NCI-H2227 (cell line): ENCODE data around the gene C14orf93.

ENCODE experiments used
- DNase-seq: peaks from one replicate; lab custom pipeline; 2025; ENCODE audit not compliant: unreplicated experiment; lab: John Stamatoyannopoulos, UW

Gene C14orf93

DNA sequence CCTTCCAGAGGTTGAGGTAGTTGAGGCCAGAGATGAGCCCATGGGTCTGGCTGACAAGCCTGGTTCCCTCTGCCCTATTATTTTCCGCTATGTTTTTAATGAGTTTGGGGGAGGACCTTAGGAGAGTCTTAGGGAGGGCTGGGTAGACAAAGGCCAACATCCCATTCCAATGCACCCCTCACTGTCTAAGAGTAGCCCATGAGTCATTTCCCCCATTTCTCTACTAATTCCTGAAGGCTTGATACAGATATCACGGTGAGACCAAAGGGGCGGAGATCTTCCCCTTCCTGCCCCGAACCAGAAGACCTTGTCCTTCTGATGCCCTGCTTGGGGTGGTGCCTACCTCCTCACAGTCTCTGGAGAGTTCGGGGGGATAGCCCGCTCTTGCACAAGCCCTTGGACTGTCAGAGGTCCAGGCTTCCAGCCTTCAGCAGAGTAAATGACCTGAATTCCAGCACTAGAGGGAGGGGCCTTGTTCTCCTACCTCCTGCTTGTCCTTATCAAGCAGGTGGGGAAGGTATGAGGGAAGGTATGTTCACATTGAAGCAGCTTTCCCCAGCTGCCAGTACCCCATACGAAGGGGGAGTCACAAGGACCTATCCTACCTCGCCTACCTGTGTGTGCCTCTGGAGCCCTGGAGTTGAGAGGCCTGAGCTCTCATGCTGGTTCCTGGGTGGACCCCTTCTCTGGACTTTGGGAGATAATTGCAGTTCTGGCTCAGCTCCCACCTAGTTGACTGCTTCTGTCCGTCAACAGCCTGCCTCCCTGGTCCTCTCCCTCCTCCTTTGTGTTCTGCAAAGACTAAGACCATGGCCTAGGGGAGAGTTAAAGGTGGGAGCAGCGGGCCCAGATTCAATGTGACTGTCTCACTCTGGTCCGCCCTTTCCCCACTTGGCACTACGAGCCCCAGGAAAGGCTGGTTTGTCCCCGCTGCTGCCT, 35.7 kb upstream of the C14orf93 start:
- no peak for DNase-seq

DNA sequence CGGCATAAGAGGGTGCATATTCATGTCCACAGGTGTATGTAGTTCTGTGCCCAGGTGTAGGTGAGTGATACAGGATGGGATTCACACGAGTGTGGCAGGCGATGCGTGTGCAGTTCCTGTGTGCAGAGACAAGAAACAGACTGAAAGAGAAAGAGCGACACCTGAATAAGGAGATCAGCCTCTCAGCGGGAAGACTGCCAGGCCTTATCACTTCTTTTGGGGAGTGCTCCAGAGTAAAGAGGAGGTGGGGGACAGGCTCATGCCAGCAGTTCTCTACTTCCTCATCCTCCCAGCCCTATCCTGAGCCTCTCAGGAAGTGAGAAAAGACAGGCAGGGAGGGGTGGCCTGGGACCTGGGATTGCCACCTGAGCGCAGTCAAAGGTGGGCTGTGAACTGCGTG, 34.9 kb upstream of the C14orf93 start:
- no peak for DNase-seq

- DNase-seq, result no peak
Observed at GRCh38 chr14:23043754-23044153, 33.8 kb upstream of the C14orf93 start.

GRCh38 chr14:23043145-23043544, 33.2 kb upstream of the C14orf93 start:
- DNase-seq, result no peak

DNA sequence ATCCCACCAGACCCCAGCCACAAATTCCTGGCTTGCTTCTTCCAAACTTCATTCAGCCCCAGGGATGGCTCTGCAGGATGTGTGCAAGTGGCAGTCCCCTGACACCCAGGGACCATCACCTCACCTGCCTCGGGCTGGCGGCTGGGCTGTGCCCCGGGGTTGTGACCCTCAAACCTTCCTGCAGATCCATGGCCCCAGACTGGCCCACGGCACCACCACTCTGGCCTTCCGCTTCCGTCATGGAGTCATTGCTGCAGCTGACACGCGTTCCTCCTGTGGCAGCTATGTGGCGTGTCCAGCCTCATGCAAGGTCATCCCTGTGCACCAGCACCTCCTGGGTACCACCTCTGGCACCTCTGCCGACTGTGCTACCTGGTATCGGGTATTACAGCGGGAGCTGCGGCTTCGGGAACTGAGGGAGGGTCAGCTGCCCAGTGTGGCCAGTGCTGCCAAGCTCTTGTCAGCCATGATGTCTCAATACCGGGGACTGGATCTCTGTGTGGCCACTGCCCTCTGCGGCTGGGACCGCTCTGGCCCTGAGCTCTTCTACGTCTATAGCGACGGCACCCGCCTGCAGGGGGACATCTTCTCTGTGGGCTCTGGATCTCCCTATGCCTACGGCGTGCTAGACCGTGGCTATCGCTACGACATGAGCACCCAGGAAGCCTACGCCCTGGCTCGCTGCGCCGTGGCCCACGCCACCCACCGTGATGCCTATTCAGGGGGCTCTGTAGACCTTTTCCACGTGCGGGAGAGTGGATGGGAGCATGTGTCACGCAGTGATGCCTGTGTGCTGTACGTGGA, 32.4 kb upstream of the C14orf93 start, which contains the start of gene PSMB11:
Gene PSMB11 (plus strand): TSS at position 51 of the 804 bp plus-strand sequence. CDS start 14 bp downstream, at position 65.
- DNase-seq, result no peak

DNA sequence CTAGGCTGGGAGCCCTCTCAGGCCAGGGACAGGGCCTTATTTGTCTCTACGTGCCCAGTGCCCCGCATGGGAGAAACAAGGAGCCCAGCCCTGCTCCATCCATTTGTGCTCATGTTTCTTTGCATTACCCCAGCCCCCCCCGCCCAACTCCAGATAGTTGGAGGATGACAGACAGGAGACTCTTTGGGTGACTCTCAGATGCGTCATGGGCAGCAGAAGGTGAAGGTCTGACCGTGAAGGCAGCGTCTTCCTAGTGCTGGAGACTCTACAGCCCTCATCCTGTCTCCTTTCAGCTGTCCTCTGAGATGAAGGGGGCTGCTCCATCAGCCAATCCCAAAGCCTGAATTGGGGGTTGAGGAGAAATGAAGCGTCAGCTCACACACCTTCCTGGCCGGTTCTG, 31.8 kb upstream of the C14orf93 start:
- no peak for DNase-seq

GRCh38 chr14:23040100-23040499, 30.2 kb upstream of the C14orf93 start:
- DNase-seq, result no peak

GRCh38 chr14:23035303-23036144, 25.6 kb upstream of the C14orf93 start:
- DNase-seq, result no peak

DNA sequence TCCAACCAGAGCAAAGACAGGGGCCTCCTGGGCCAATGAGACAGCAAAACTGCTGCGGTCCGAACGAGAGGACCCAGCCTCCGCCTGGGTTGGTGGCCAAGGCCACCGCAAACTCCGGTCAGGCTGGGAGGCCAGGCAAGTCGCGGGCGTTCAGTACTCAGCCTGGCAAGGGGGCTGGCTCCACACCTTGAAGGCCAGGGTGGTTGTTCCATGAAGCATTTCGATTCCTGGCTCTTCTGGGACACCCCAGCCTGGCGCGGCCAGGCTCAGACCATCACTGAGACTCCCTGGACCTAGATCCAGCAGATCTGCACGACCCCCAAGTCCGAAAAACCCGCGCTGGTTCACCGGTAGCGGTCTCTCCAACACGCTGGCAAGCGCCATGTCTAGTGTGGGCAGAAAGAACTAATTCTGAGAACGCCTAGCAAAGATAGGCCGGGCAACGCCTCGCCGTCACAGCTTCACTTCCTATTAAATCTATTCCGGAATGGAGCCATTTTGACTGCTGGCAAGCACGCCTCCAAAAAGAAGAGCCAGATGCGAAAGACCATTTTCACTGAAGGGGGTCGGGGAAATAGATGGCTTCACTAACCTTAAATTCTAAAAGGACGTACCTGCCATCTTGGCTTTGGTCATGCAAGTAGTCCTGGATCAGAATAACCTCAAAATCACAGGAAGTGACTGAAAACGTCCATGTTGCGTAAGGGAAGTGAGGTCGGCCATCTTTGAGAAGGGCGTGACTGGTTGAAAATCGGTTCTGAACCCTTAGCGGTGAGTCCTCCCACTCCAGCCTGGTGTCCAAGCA, 24.8 kb upstream of the C14orf93 start, which contains the start of gene PSMB5:
Gene PSMB5 (minus strand): TSS at position 403 of the 805 bp plus-strand sequence. CDS start 19 bp downstream, at position 384.
- DNase-seq, result no peak

DNA sequence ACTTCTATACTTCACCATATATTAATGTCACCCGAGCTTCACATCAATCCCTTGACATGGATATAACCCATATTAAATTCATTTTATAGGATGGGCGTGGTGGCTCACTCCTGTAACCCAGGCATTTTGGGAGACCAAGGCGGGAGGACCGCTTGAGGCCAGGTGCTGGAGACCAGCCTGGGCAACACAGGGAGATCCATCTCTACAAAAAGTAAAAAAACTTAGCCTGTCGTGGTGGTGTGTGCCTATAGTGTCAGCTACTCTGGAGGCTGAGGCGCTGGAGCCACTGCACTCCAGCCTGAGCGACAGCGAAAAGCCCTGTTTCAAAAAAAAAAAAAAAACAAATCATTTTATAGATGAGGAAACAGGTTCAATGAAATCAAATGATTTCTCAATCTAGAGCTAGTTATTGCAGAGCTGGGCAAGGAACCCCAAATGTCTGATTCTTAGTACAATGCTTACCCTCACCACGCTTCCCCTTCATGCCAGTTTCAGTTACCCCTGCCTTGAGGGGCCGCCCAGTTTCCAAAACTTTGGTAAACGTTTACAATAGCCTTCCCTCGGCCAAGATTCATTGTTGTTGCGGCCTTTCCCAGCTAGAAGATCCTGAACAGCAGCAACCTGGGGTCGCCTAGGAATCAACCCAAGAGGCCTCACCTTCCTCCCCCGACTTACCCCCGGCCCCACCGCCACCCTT, 24.0 kb upstream of the C14orf93 start:
- DNase-seq, result no peak

DNA sequence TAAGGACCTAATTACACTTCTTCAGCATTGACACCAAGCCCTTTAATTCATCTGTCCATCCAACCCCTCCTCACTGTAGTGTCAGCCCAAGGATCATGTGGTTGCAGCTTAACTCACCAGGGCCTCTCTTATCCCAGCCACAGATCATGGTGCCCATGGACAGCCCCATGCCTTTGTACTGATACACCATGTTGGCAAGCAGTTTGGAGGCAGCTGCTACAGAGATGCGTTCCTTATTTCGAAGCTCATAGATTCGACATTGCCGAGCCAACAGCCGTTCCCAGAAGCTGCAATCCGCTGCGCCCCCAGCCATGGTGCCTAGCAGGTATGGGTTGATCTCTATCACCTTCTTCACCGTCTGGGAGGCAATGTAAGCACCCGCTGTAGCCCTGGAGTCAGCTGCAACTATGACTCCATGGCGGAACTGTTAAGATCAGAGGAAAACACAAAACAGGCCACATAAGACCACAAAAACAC, 23.3 kb upstream of the C14orf93 start:
- DNase-seq, result no peak

- DNase-seq, result no peak
Observed at GRCh38 chr14:23030936-23031335, 21.0 kb upstream of the C14orf93 start.

DNA sequence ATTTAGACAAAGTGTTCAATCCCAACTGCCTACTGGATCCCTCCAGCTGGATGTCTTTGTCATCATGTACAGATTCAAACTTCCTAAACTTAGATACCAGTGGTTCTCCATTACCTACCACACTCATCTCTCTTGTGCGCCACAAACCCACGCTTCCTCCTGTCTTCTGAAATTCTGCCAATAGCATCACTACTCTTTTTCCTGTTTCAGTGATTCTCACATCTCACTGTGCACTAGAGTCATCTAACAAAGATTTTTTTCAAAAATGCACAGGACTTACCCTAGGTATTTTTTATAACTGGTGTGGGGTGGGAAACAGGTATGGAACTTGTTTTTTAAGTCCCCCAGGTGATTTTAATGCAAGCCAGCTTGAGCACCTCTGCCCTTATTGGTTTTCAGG, 18.9 kb upstream of the C14orf93 start:
- DNase-seq, result no peak

DNA sequence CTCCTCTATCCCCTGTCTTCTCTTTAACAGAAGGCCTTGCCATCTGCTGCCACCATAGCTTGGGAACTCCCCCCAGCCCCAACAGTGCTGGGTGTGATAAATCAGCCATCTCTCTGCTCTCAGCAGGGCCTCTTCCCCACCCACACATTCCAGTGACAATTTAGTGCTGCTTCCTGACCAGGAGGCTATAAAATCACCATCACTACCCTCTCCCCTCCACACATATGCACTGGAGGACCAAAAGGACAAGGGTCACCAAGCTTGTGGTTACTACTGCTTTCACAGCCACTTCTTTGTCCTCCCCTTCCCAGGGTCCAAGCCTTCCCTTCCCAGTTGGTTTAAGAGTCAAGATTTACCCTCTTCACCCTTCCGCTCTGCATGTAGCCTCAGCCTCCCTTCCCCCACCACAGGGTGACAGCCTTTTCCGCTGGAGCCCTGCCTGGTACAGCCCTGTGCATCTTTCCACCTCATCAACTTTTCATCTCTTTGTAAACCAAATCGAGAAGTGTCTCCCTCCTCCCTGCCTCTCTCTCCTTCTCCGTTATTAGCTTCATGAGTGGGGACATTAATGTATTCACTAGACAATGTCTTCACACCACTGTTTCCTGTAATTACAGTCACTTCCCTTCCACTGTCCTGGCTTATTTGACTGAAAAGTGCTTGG, 15.3 kb upstream of the C14orf93 start:
- peak; percentile 71 for DNase-seq

GRCh38 chr14:23024612-23025075, 14.7 kb upstream of the C14orf93 start:
- DNase-seq, result no peak

- no peak for DNase-seq
Observed at GRCh38 chr14:23023795-23024152, 13.8 kb upstream of the C14orf93 start.

DNA sequence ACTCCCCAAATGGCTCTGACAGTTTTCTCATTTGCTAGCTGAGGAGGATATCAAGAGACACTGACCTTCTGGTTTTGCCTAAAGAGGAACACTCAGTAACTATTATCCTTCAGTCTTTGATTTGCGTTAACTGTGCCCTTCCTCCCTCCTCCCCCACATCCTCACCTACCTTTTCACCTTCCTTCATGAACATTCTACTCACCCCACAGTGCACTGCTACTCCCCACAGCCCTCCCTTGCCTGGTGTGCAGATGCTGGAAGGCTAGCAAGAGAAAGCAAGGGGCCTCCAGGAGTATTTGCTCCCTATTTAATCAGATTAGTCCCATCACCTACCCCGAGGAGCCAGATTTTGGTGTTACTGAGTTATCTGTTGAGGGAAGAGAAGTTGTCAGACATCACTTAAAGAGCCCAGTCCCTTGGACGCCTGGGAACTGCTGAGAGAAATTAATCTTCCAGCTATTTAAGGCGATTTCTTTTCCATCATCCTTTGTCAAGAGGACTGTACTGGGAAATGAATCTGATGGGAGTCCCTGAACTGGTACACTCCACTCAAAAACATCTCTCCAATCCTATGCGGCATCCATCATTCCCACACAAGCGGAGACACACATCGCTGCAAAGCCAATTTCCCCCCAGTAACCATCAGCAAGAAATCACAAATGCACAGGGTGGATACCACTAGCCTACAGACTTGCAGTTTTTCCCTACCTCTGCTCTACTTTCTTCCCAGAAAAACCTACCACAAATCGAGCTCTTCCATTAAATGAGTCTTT, 13.3 kb upstream of the C14orf93 start:
- no peak for DNase-seq

DNA sequence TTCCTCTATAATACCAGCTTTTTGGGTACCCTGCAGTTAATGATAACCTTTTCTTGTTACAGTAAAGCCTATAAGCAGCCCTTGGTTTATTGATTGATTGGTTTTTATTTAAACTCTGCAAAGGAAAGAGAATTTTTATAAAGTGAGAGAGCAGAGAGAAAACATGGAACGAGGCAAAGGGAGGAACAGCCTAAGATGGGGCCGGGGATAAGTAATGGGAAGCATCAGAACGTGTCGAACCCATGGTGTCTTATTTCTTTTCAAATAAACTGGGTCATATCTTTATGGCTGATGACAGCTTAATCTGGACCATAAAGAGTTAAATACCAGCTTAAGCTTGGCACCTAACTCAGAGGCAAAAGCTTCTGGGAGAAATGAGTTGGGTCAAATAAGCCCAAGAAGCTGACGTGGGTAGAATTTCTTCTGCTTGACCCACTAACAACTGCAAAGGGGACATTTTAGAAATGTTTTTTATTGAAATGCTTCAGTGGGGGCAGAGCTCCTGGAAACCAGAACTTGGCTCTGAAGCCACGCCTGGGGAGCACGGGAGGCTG, 12.0 kb upstream of the C14orf93 start:
- no peak for DNase-seq
